22Rv1 (cell line): ENCODE measurements around the gene CXCL17.

Experiments used
- H3K27ac ChIP-seq: fragments of 450-650 bp; 2 replicates; pipeline ENCODE4 v1.5.1; 2017
- ZFX ChIP-seq: fragments of 450-650 bp; IDR thresholded peaks from 2 replicates; pipeline ENCODE4 v1.6.1; 2017; ENCODE audit warnings: antibody characterized with exemption, borderline replicate concordance
- TF ChIP-seq, protein P1 (sequence below): fragments of 450-650 bp; IDR thresholded peaks from 2 replicates; pipeline ENCODE4 v1.5.1; 2017; ENCODE audit warnings: mild to moderate bottlenecking

Gene CXCL17

DNA sequence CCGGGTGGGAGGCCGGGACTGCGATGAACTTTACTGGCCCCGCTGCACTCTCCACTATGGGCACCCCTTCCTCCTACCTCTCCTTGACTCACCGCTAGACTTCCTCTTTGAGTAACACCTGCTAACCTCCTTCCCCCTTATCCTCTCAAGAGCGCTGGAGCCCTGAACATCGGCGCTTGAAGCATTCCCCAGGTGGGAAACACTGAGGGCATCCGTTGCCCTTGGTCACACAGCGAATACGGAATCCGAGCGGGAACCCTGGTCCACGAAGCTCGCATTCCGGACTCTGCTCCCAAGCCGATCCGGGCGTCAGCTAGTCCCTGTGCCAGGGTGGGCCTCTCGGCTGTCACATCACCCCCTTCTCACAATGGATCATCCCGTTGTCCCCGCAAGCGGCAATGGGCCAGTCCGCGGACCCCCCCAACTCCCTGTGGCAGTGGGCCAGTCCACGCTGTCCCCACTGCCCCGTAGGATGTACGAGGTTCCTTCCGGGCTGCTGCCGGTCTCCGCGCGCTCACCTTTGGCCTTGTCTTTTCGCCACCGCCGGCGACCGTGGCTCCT is 19.8 kb downstream of the CXCL17 start:
- TF ChIP-seq ZFX: no peak
- TF ChIP-seq, protein P1, sequence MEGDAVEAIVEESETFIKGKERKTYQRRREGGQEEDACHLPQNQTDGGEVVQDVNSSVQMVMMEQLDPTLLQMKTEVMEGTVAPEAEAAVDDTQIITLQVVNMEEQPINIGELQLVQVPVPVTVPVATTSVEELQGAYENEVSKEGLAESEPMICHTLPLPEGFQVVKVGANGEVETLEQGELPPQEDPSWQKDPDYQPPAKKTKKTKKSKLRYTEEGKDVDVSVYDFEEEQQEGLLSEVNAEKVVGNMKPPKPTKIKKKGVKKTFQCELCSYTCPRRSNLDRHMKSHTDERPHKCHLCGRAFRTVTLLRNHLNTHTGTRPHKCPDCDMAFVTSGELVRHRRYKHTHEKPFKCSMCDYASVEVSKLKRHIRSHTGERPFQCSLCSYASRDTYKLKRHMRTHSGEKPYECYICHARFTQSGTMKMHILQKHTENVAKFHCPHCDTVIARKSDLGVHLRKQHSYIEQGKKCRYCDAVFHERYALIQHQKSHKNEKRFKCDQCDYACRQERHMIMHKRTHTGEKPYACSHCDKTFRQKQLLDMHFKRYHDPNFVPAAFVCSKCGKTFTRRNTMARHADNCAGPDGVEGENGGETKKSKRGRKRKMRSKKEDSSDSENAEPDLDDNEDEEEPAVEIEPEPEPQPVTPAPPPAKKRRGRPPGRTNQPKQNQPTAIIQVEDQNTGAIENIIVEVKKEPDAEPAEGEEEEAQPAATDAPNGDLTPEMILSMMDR: no peak
- H3K27ac ChIP-seq: peak overlapping the region; percentile 40

DNA sequence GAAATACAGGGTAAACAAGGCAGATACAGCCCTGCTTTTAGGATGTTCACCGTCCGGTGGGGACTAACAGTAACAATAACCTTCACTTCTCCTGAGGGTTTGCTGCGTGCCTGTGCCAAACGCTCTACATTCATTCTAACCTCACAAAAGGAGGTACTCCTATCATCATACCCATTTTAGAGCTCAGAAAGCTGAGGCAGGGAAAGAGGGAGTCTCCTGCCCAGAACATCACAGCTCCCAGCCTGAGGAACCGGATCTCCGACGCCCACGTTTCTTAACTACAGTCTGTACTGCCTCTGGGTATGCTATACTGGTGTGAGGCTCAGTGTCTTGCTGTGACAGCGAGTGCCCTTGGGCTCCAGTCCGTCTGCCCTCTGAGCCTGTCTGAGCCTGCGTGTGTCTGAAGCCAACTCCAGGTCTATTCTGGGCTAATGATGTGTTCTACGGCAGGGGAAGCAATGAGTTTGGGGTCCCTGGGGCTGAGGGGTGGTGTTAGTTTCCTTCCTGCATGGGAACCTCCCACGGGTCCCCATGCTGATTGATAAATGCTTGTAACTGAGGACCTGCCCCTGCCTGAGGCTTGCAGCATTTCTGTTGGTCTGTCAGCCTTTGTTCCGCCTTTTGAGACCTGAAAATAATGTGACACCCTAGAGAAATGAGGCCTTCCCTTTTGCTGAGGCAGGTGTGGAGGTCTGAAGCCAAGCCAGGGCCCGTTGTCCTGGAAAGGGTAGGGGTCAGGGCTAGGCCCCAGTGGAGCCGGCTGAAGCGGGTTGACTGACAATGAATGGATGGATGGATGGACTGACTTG is 20.4 kb downstream of the CXCL17 start:
- TF ChIP-seq, protein P1: no peak
- TF ChIP-seq ZFX: no peak
- peak overlapping the region; percentile 40 for H3K27ac ChIP-seq

DNA sequence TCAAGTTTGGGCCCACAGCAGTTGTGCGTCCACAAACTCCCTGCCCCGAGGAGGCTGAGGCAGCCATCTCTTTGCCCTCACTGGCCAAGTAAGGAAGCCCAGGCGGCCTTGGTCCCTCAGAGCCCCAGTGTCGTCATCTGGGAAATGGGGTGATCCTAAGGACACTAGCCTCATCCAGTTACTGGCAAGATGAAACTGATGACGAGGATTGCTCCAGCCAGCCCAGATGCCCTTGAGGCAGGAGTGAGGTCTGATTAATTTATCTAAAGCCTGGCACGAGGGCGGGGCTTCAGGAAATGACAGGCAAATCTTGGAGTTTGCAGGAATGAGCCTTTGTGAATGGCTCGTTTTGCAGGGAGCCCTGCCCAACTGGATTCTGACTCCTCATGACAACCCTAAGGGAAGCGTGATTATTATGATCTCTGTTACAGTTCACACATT is 21.1 kb downstream of the CXCL17 start:
- TF ChIP-seq ZFX: no peak
- TF ChIP-seq, protein P1: no peak
- H3K27ac ChIP-seq: peak overlapping the region; percentile 40

DNA sequence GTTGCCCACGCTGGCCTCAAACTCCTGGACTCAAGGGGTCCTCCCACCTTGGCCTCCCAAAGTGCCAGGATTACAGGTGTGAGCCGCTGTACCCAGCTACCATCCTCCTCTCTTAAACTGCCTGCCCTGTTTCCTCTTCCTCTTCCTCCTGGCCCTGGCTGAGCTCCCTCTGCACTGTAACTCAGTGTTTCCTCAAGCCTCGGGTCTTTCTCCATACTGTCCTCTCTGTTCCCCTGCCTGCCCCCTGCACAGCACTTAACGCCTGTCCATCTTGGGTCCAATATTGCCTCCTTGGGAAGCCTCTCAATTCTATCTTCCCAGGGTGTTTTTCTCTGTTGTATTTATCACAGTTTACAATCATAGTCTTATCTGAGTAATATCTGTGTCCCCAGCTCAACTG is 21.6 kb downstream of the CXCL17 start:
- H3K27ac ChIP-seq: peak overlapping the region; percentile 40
- TF ChIP-seq, protein P1: no peak
- no peak for TF ChIP-seq ZFX

DNA sequence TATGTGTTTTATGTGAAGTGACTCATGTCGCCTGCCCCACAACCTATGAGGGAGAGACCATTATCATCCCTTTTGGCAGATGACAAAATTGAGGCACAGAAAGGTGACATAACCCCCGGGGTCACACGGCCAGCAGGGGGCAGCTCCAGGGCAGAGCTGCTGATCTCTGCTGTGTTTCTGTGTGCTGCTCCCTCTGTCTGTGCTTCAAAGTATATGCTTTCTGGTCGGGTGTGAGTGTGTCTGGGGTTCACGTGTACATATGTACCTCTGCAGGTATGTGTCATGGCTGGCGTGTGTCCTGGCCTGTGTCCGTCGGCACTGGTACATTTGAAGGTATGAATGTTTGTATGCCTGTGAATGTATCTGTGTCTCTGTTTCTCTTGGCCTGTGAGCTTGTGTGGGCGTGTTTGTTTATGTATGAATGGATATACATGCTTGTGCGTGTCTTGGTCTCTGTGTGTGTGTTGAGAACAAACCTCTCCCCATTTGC is 22.6 kb downstream of the CXCL17 start:
- no peak for TF ChIP-seq ZFX
- TF ChIP-seq, protein P1: peak; percentile 88
- no peak overlapping the region for H3K27ac ChIP-seq

DNA sequence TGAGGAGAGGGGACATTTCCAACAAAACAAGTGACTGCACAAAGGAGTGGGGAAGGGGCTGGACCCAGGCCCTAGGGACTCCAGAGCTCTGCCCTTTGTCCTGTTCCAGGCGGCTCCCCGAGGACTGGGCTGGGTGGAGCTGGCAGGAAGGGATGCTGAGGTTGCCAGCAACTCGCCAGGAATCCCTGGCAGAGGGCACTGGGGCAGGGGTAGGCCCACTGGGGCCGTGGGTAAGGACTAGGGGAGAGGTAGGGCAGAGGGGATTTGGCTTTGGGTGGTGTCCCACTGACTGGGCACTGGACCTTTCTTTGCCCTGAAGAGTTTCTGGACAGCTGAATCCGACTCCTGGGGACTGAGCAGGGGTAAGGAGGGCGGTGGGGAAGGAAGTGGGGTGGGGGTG is 23.4 kb downstream of the CXCL17 start:
- H3K27ac ChIP-seq: no peak overlapping the region
- TF ChIP-seq, protein P1: no peak
- TF ChIP-seq ZFX: no peak

DNA sequence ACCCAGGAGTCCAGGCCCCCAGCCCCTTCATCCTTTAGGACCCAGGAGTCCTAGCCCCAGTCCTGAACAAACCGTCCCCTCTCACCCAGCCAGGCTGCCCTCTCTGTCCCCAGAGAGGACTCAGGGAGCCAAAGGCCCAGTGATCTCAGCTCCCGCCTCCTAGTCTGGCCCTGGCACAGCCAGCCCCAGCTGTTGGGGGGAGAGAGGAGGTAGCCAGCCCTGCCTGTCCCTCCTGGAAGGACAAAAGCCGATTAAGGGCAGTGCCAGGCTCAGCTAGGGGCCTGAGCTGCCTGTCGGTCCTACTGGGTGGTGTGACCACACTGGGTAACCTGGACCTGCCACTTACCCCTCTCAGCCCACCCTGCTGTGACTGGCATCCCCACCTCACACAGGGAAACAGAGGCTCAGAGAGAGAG is 30.1 kb downstream of the CXCL17 start:
- TF ChIP-seq, protein P1: no peak
- no peak for TF ChIP-seq ZFX
- no peak overlapping the region for H3K27ac ChIP-seq
